NCI-H2029 (cell line): ENCODE measurements around the gene SUPT4H1.
"Not testable (repeated sequence)": the region's sequence is repeated elsewhere in the genome, so short reads cannot be mapped to it uniquely, and the experiment has no call there.

Experiments
- DNase-seq: peaks from one replicate; lab custom pipeline; 2025; lab: John Stamatoyannopoulos, UW

The SUPT4H1 gene

DNA sequence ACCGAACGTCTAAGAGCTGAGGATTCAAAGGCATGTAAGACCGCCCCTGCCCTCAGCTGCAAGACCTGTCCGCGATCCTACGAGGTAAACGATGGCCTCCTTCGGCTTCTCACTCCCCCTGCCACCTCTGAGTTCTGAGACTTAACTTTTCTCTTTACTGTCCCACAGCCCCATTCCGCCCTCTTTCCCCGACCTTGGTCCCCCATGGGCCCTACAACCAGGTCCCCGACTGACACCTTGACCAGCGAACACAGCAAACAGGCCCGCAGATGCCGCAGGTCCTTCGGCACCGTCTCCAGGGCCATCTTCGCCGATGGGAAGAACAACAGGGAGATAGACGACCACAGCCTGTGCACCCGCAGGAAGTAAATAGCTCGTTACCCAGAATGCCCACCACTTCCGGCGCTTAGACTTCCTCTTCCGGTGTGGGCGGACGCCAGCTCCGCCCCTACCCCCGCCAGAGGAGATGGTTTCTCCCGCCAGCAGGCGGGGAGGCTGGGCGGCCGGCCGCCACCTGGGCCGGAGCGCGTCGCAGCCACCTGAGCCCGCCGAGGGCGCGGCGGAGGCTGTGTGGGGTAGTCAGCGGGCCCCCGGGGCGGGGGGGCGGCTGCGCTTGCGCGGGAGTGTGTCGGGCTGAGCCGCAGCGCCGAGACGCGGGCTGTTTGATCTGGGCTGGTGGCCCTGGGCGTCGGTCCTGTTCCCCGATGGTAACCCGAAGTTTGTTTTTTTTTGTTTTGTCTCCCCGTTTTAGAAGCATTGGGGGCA lies at the start of gene SUPT4H1:
TSS of gene SUPT4H1 (minus strand) at position 371 of the 765 bp plus-strand sequence. CDS start at position 305, 66 bp downstream.
- peak; percentile 87 for DNase-seq

GRCh38 chr17:58401287-58401686 lies 49.3 kb upstream of the SUPT4H1 start:
- DNase-seq, result peak; percentile 26

DNA sequence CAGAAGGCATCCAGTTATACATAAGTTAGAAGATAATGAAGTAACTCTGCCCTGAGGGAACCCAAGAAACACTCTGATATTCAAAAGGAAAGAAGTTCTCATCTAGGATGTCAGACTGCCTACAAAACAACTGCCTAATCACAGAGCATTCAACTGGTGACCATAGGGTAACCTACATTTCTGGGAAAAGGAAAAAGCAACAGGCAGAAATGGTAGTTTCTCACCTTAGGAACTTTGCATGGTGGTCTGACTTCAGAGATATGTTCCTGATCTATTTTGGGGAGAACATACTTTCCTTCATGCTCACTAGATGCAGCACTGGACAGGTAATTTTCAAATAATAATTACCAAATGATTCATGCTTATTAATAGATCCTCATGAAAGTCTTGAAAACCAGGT lies 48.8 kb upstream of the SUPT4H1 start:
- no peak for DNase-seq

DNA sequence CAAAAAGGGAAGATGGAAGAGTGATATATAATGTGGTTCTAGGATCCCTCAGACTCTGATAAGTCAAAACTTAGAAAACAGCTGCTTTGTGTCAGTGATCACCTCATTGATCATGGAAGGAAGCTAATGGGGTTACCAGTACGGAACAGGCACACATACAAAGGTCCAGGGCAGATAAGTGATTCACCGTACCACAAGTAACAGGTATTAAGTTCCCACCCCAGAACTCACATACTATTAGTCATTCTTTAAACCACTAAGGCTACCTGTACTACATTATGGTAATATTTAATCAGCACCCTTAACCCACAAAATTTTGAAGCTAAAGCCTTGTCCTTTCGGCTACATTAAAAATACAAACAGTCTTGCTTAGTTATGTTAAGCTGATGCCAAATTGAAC lies 48.0 kb upstream of the SUPT4H1 start:
- DNase-seq, result no peak

- no peak for DNase-seq
Measured at GRCh38 chr17:58398574-58399266, 46.7 kb upstream of the SUPT4H1 start.

DNA sequence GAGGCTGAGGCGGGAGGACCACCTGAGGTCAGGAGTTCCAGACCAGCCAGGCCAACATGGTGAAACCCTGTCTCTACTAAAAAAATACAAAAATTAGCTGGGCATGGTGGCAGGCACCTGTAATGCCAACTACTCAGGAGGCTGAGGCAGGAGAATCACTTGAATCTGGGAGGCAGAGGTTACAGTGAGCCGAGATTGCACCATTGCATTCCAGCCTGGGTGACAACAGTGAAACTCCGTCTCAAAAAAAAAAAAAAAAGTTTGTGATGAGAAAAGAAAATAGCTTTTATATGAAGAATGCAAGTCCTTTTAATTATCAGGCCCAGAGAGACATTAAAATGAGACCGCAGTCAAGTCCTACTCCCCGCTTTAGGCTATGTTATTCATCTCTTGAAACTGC lies 45.4 kb upstream of the SUPT4H1 start:
- DNase-seq, result not testable (repeated sequence)

GRCh38 chr17:58396173-58396572 lies 44.2 kb upstream of the SUPT4H1 start:
- DNase-seq, result no peak

- DNase-seq, result no peak
Measured at GRCh38 chr17:58394534-58395223, 42.7 kb upstream of the SUPT4H1 start.

DNA sequence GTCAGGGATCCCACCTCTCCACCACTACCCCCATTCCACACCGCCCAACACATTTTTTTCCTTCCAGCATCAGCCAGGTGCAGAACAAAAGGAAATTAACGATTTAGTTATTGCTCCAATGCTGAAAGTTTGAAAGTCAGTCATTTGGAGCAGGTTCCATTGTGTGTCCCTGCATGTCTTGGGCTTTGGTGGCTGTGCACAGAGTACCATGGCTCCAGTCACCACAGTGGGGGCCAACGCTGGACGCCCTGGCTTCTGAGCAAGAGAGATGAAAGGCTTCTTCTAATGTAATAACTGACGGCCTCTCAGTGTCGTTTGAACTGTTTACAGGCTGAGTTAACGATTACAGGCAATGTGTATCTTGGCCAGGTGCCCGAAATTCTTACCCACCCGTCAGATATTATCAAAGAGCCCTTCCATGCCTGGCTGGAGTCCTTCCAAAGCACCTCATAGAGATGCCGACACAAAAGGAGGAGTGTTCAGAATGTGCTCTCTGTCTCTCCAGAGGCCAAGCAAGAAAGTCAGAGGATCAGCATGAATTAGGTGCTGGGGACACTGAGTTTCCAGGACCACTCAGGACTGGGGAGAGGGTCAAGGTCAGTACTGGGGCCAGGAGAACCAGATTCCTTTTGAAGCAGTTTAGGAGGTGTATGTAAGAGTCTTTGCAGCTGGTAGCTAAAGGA lies 39.4 kb upstream of the SUPT4H1 start:
- DNase-seq, result peak; percentile 95

- no peak for DNase-seq
Measured at GRCh38 chr17:58390884-58391283, 38.9 kb upstream of the SUPT4H1 start.

DNA sequence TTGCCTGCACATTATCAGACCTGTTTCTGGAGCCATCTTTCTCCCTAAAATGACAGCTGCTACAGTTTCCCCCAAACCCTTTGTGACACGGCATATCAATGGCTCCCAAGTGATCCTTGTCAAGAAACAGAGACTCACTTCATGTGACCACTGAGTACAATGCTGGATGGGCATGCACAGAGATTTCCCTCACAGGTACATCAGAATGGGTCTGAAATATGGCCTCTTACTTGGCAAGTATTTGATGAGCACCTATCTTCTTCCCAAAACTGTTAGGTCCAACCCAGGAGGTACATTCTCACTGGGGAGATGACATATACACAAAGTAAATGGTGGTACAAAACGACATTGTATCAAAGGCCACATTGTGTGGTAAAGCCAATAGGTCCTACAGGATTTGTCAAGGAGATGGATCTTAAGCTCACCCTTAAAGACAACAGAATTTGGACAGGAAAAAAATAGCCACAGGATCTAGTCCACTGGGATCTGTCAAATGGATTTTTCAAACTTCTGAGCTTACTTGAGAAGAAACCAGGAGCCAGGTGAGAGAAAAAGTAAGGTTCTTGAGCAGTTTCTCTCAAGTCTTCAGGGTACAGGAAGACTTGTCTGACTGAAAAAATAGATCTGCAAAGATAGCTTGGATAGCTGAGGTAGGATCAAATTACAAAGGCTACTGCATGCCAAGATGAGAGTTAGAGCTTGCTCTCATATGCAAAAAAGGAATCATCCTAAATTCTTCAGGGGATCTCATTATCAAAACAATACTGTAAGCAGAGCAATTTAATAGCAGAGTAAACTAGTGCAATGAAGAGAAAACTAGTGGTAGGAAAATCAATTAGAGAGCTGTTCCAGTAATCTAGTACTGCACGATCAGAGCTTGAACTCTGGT lies 36.5 kb upstream of the SUPT4H1 start:
- no peak for DNase-seq

DNA sequence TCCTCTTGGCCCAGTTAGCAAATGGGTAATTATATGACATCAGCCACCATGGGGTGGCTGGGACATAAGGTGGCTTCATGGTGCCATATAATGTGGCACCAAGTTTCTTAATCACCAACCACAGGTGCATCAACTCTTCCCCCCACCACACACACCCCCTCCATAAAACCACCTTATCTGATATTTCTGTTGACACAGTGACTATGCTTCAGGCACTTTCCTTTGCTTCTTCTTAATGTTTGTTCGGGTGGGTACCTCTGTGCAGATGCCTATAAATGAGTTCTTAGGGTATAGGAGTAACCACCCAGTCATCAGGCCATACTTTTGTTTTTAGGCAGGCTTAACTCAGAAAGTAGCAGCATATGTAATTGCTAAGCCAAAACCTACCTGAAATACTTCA lies 35.8 kb upstream of the SUPT4H1 start:
- no peak for DNase-seq

- DNase-seq, result no peak
Measured at GRCh38 chr17:58386708-58387107, 34.7 kb upstream of the SUPT4H1 start.

DNA sequence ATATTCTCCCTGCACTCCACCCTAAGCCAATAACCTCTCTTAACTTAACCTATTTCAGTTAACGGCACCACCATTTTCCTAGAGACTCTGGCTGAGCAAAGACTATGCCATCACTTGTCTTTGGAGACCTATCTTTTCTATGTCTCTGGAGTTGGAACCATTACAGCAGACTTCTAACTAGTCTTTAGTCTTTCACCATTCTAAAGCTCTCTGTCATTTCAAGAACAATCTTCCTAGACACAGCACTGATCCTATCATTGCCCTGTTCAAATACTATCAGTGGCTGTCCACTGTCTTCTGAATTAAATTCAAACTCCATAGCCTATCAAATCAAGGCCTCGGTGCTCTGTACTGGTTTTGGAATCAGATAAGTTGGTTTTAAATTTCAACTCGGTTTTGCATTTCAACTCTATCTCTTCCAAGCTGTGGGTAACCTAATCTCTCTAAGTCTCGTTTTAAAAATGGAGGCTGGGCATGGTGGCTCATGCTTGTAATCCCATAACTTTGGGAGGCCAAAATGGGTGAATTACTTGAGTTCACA lies 33.4 kb upstream of the SUPT4H1 start:
- no peak for DNase-seq

DNA sequence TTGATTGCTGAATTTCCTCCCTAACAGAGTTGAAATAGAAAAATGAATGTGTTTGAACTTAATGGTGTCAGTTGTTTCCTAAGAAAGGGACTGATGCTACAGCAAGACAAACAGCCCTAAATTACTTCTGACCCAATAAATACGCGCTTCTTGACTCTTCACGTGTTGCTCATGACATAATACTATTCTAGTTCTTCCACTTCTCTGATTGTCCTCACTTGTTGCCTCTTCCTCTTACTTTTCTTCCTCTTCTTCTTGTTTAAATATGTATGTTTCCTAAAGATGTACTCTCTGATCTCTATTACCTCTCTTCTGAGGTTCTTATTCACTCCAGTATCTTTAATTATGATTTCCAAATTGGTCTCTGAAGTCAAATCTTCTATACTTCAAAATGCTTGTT lies 32.9 kb upstream of the SUPT4H1 start:
- no peak for DNase-seq

DNA sequence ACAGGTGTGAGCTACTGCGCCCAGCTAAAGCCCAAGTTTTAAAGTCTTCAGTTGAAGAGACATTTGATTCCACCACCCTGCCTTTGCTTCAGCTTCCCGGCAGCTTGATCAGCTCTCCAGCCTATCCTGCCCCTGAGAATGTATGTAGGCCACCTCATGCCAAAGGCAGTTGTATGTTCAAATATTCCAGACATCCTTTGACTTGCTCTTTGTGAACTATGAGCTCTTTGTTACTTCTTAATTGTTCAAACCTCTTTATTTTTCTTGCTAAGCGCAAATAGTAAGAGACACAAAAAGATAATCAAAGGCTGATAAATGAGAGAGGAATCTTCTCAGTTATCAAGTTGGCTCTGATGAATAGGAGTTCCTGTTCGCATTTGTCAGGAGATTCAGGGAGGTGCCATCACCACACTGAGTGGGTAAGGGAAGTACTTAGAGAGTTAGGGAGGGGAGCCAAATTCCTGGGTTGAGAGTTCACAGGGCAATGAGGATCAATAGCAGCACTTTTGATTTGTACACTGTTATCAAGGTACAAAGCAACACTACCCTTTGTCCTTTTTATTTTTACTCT lies 32.0 kb upstream of the SUPT4H1 start:
- no peak for DNase-seq

DNA sequence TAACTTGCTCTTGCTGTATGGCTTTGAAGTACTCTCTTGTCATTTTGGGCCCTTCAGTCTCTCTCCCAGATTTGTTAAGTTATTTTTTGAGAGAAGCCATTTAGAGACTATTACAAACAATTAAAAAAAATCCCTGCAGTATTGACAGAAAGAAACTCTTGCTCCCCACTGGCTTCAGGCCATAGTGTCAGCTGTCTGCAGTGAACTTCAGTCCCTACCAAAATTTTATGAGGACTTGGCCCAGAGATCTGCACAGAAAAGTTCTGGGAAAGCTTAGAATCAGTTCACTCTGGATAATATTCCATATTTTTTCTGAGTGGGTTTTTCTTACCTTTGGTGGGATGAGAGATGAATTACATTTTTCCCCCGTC lies 30.9 kb upstream of the SUPT4H1 start:
- DNase-seq, result no peak

- no peak for DNase-seq
Measured at GRCh38 chr17:58382108-58382871, 30.3 kb upstream of the SUPT4H1 start.

GRCh38 chr17:58381124-58382035 lies 29.4 kb upstream of the SUPT4H1 start:
- DNase-seq, result no peak
